A673 (cell line): Measurements from ENCODE around the gene USP1.

Experiments used
- EZH2 ChIP-seq: fragments of 200-600 bp; sonication (generic); IDR thresholded peaks from 2 replicates; pipeline ENCODE4 v1.6.1; 2017; ENCODE audit warnings: borderline replicate concordance, low read depth, mild to moderate bottlenecking, mixed read lengths, antibody characterized with exemption, low read length; ENCODE audit not compliant: poor library complexity, severe bottlenecking
- TF ChIP-seq, protein P1 (sequence below): fragments of 300-800, 200-600 bp; sonication (generic); conservative IDR thresholded peaks from 2 replicates; pipeline ENCODE4 v1.5.1; 2017; ENCODE audit warnings: low read depth, mild to moderate bottlenecking, antibody characterized with exemption, low read length, moderate library complexity, mixed read lengths

DNA sequence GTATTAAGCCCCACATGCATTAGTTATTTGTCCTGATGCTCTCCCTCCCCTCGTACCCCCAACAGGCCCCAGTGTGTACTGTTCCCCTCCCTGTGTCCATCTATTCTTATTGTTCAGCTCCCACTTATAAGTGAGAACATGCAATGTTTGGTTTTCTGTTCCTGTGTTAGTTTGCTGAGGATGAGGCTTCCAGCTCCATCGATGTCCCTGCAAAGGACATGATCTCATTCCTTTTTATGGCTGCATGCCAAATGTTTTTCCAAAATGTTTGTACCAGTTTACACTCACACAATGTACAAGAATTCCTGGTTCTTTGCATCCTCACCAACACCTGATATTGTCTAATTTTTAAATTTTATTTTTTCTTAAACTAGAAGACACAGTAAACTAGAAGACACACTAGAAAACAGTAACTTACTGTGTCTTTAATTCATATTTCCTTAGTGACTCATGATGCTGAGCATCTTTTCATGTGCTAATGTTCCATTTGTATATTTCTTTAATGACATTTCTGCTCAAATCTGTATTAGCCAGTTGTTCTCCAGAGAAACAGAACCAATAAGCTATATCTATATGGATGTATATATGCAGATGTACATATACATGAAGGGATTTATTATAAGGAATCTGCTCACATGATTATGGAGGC lies 19.4 kb upstream of the USP1 start:
- TF ChIP-seq, protein P1, sequence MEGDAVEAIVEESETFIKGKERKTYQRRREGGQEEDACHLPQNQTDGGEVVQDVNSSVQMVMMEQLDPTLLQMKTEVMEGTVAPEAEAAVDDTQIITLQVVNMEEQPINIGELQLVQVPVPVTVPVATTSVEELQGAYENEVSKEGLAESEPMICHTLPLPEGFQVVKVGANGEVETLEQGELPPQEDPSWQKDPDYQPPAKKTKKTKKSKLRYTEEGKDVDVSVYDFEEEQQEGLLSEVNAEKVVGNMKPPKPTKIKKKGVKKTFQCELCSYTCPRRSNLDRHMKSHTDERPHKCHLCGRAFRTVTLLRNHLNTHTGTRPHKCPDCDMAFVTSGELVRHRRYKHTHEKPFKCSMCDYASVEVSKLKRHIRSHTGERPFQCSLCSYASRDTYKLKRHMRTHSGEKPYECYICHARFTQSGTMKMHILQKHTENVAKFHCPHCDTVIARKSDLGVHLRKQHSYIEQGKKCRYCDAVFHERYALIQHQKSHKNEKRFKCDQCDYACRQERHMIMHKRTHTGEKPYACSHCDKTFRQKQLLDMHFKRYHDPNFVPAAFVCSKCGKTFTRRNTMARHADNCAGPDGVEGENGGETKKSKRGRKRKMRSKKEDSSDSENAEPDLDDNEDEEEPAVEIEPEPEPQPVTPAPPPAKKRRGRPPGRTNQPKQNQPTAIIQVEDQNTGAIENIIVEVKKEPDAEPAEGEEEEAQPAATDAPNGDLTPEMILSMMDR = no peak
- no peak for TF ChIP-seq EZH2
